ENCODE results near the gene ACSL4.

- TF ChIP-seq CTCF (IDR thresholded peaks at IDR 0.05) (no peak), POLR2A (IDR thresholded peaks at IDR 0.05) (no peak)
Observed at GRCh38 chrX:109623997-109624396, 109.1 kb downstream of the ACSL4 start.

All from lower leg skin (tissue), 3 donors.